ENCODE data around the gene GDPD5.

GDPD5 gene

GRCh38 chr11:75518771-75519653 is 6.7 kb downstream of the GDPD5 start:
- Mint-ChIP-seq H3K27me3 (peaks cover 4 to 22% of the 10 kb centered on the region in 2 donors), H3K9me3 (peaks cover 0 to 5% of the 10 kb centered on the region in 2 donors), H3K4me1 (peaks cover 30 to 34% of the 10 kb centered on the region in 2 donors), H3K4me3 (no peak overlapping the region), H3K27ac (peak overlapping the region; percentile 69), H3K36me3 (peaks cover 0 to 2% of the 10 kb centered on the region in 2 donors)
- DNase-seq = no peak
- ATAC-seq (replicated peaks) = no peak

- DNase-seq (no peak), ATAC-seq (replicated peaks) (no peak)
- Mint-ChIP-seq H3K27ac (no peak overlapping the region), H3K9me3 (peaks cover 0 to 5% of the 10 kb centered on the region in 2 donors), H3K27me3 (peaks cover 0 to 16% of the 10 kb centered on the region in 2 donors), H3K36me3 (peaks cover 0 to 2% of the 10 kb centered on the region in 2 donors), H3K4me1 (peaks cover 22 to 26% of the 10 kb centered on the region in 2 donors), H3K4me3 (no peak overlapping the region)
Observed at GRCh38 chr11:75518204-75518549, 7.6 kb downstream of the GDPD5 start.

GRCh38 chr11:75516886-75517285 is 8.9 kb downstream of the GDPD5 start:
- ATAC-seq (replicated peaks) (no peak), DNase-seq (no peak)
- no peak overlapping the region for H3K4me3 Mint-ChIP-seq
- peaks cover 0 to 2% of the 10 kb centered on the region in 2 donors for H3K36me3 Mint-ChIP-seq
- peaks cover 22 to 25% of the 10 kb centered on the region in 2 donors for H3K4me1 Mint-ChIP-seq
- peak overlapping the region; percentile 61 for H3K27ac Mint-ChIP-seq
- H3K9me3 Mint-ChIP-seq = peaks cover 0 to 5% of the 10 kb centered on the region in 2 donors
- H3K27me3 Mint-ChIP-seq = peaks cover 0 to 6% of the 10 kb centered on the region in 2 donors

GRCh38 chr11:75516140-75516539 is 9.6 kb downstream of the GDPD5 start:
- DNase-seq (no peak), ATAC-seq (replicated peaks) (no peak)
- Mint-ChIP-seq H3K27ac (peak overlapping the region; percentile 37), H3K9me3 (peaks cover 0 to 5% of the 10 kb centered on the region in 2 donors), H3K4me1 (peaks cover 22 to 25% of the 10 kb centered on the region in 2 donors), H3K4me3 (no peak overlapping the region), H3K27me3 (no peaks in the 10 kb centered on the region), H3K36me3 (peaks cover 0 to 2% of the 10 kb centered on the region in 2 donors)

GRCh38 chr11:75514596-75514995 is 11.1 kb downstream of the GDPD5 start:
- peaks cover 22 to 25% of the 10 kb centered on the region in 2 donors for H3K4me1 Mint-ChIP-seq
- no peak overlapping the region for H3K4me3 Mint-ChIP-seq
- ATAC-seq (replicated peaks) (no peak), DNase-seq (no peak)
- H3K27ac Mint-ChIP-seq = no peak overlapping the region
- no peaks in the 10 kb centered on the region for H3K27me3 Mint-ChIP-seq
- peaks cover 0 to 5% of the 10 kb centered on the region in 2 donors for H3K9me3 Mint-ChIP-seq
- H3K36me3 Mint-ChIP-seq = peaks cover 0 to 2% of the 10 kb centered on the region in 2 donors

GRCh38 chr11:75513250-75513649 is 12.5 kb downstream of the GDPD5 start:
- ATAC-seq (replicated peaks) (no peak), DNase-seq (no peak)
- Mint-ChIP-seq H3K36me3 (peaks cover 0 to 2% of the 10 kb centered on the region in 2 donors), H3K9me3 (peaks cover 0 to 5% of the 10 kb centered on the region in 2 donors), H3K4me1 (peaks cover 27 to 28% of the 10 kb centered on the region in 2 donors), H3K27ac (peak overlapping the region; percentile 21), H3K27me3 (no peaks in the 10 kb centered on the region), H3K4me3 (no peak overlapping the region)

- DNase-seq (no peak), ATAC-seq (replicated peaks) (no peak)
- H3K4me1 Mint-ChIP-seq = peaks cover 21 to 22% of the 10 kb centered on the region in 2 donors
- H3K27ac Mint-ChIP-seq = no peak overlapping the region
- no peak overlapping the region for H3K4me3 Mint-ChIP-seq
- H3K36me3 Mint-ChIP-seq = no peaks in the 10 kb centered on the region
- H3K9me3 Mint-ChIP-seq = no peaks in the 10 kb centered on the region
- H3K27me3 Mint-ChIP-seq = no peaks in the 10 kb centered on the region
Observed at GRCh38 chr11:75510723-75511019, 15.1 kb downstream of the GDPD5 start.

GRCh38 chr11:75510004-75510722 is 15.6 kb downstream of the GDPD5 start:
- Mint-ChIP-seq H3K27ac (no peak overlapping the region), H3K4me3 (no peak overlapping the region), H3K27me3 (no peaks in the 10 kb centered on the region), H3K9me3 (no peaks in the 10 kb centered on the region), H3K36me3 (no peaks in the 10 kb centered on the region), H3K4me1 (peaks cover 20% of the 10 kb centered on the region in 2 donors)
- no peak for DNase-seq
- ATAC-seq (replicated peaks) = no peak

GRCh38 chr11:75509020-75509720 is 16.6 kb downstream of the GDPD5 start:
- Mint-ChIP-seq H3K4me3 (no peak overlapping the region), H3K27ac (no peak overlapping the region), H3K27me3 (no peaks in the 10 kb centered on the region), H3K36me3 (no peaks in the 10 kb centered on the region), H3K4me1 (peaks cover 16 to 20% of the 10 kb centered on the region in 2 donors), H3K9me3 (no peaks in the 10 kb centered on the region)
- ATAC-seq (replicated peaks) (peak in 1 of 2 donors; percentile 30), DNase-seq (no peak)

- Mint-ChIP-seq H3K9me3 (no peaks in the 10 kb centered on the region), H3K4me1 (peaks cover 17 to 20% of the 10 kb centered on the region in 2 donors), H3K4me3 (no peak overlapping the region), H3K27ac (peak overlapping the region; percentile 11), H3K27me3 (no peaks in the 10 kb centered on the region), H3K36me3 (no peaks in the 10 kb centered on the region)
- ATAC-seq (replicated peaks) (peak; percentile 82 to 83), DNase-seq (no peak)
Observed at GRCh38 chr11:75508051-75508561, 17.6 kb downstream of the GDPD5 start.

GRCh38 chr11:75507571-75507970 is 18.2 kb downstream of the GDPD5 start:
- H3K9me3 Mint-ChIP-seq = no peaks in the 10 kb centered on the region
- DNase-seq (no peak), ATAC-seq (replicated peaks) (peak in 1 of 2 donors; percentile 6)
- no peaks in the 10 kb centered on the region for H3K27me3 Mint-ChIP-seq
- no peak overlapping the region for H3K4me3 Mint-ChIP-seq
- H3K4me1 Mint-ChIP-seq = peaks cover 17 to 20% of the 10 kb centered on the region in 2 donors
- H3K27ac Mint-ChIP-seq = no peak overlapping the region
- H3K36me3 Mint-ChIP-seq = no peaks in the 10 kb centered on the region

GRCh38 chr11:75506827-75507226 is 18.9 kb downstream of the GDPD5 start:
- no peak overlapping the region for H3K27ac Mint-ChIP-seq
- no peak overlapping the region for H3K4me3 Mint-ChIP-seq
- ATAC-seq (replicated peaks) (no peak), DNase-seq (no peak)
- no peaks in the 10 kb centered on the region for H3K9me3 Mint-ChIP-seq
- peaks cover 17 to 20% of the 10 kb centered on the region in 2 donors for H3K4me1 Mint-ChIP-seq
- H3K36me3 Mint-ChIP-seq = no peaks in the 10 kb centered on the region
- H3K27me3 Mint-ChIP-seq = peaks cover 0 to 5% of the 10 kb centered on the region in 2 donors

- Mint-ChIP-seq H3K4me1 (peaks cover 17 to 20% of the 10 kb centered on the region in 2 donors), H3K4me3 (no peak overlapping the region), H3K27me3 (peaks cover 0 to 6% of the 10 kb centered on the region in 2 donors), H3K27ac (peak overlapping the region; percentile 49), H3K9me3 (no peaks in the 10 kb centered on the region), H3K36me3 (no peaks in the 10 kb centered on the region)
- DNase-seq (no peak), ATAC-seq (replicated peaks) (no peak)
Observed at GRCh38 chr11:75505916-75506692, 19.6 kb downstream of the GDPD5 start.
